K562 (cell line): Measurements from ENCODE around the gene PPFIBP2. TPM values are rescaled to one million over a fixed set of nuclear protein-coding genes. Genes with fewer than 3 reads are reported as not detected.
A peak's percentile ranks its signal among the peaks of the same experiment; 100 is the strongest.

Experiments
- CEBPG ChIP-seq, 3 experiments: fragments of 200-800 bp in 1 of 3; sonication (Bioruptor generic) in 1 of 3; sonication (generic) in 1 of 3; formaldehyde crosslinking in 1 of 3; IDR thresholded peaks in 2 of 3; conservative IDR thresholded peaks in 1 of 3; 2 replicates each; pipeline versions ENCODE4 v1.6.1 to v1.8.0; 2016 to 2022; ENCODE audit warnings: missing compliant biosample characterization in 2 of 3, missing genetic modification characterization in 2 of 3, mild to moderate bottlenecking in 1 of 3, missing genetic modification reagents in 1 of 3
- CREBBP ChIP-seq: IDR thresholded peaks from one replicate; pipeline ENCODE4 v1.6.1; 2012; ENCODE audit warnings: low read depth, mild to moderate bottlenecking, control low read depth, inconsistent platforms, low read length
- ELF1 ChIP-seq: fragments of 200-800 bp; sonication (Bioruptor generic); IDR thresholded peaks from 2 replicates; pipeline ENCODE4 v1.6.1; 2016; ENCODE audit warnings: missing genetic modification characterization, missing compliant biosample characterization
- HLTF ChIP-seq: fragments of 450-650 bp; IDR thresholded peaks from 2 replicates; pipeline ENCODE4 v1.6.1; 2016
- HMG20A ChIP-seq: fragments of 450-650 bp; formaldehyde crosslinking; conservative IDR thresholded peaks from 2 replicates; pipeline ENCODE4 v1.4.0; 2020; ENCODE audit warnings: mild to moderate bottlenecking, mixed read lengths
- MNT ChIP-seq, 2 experiments: fragments of 450-650 bp; conservative IDR thresholded peaks; 2 replicates each; pipeline ENCODE4 v1.6.1; 2017; ENCODE audit warnings: mild to moderate bottlenecking in 2 of 2, moderate library complexity in 2 of 2
- MYNN ChIP-seq, 2 experiments: sonication (generic); formaldehyde crosslinking in 1 of 2; IDR thresholded peaks; 2 replicates each; pipeline versions ENCODE4 v1.5.0 to v1.6.1; 2016 to 2020; ENCODE audit warnings: antibody characterized with exemption in 1 of 2, missing genetic modification reagents in 1 of 2
- PHF8 ChIP-seq: fragments of 200-600 bp; sonication (generic); IDR thresholded peaks from 2 replicates; pipeline ENCODE4 v1.6.1; 2012; ENCODE audit warnings: mixed run types, mild to moderate bottlenecking, inconsistent platforms, low read length, moderate library complexity, borderline replicate concordance
- RBFOX2 ChIP-seq: fragments of 200-400 bp; formaldehyde crosslinking; IDR thresholded peaks from 2 replicates; pipeline ENCODE4 v1.6.1; 2017; ENCODE audit warnings: low read depth, mild to moderate bottlenecking, low read length, moderate library complexity
- SMARCB1 ChIP-seq: IDR thresholded peaks from 2 replicates; pipeline ENCODE4 v1.6.1; 2011; ENCODE audit warnings: improper control_type of control experiment, low read depth; ENCODE audit not compliant: insufficient read length
- TAF1 ChIP-seq: IDR thresholded peaks from 2 replicates; pipeline ENCODE4 v1.6.1; 2011; ENCODE audit warnings: mild to moderate bottlenecking, low read length, moderate library complexity; ENCODE audit not compliant: insufficient read depth, control insufficient read depth, severe bottlenecking; ENCODE audit errors: extremely low read depth
- ZBTB1 ChIP-seq: sonication (generic); formaldehyde crosslinking; IDR thresholded peaks from 2 replicates; pipeline ENCODE4 v1.8.1; 2023; ENCODE audit warnings: missing genetic modification reagents, low read depth, mild to moderate bottlenecking, borderline replicate concordance
- ZNF174 ChIP-seq: fragments of 250-450 bp; sonication (Bioruptor Pico); IDR thresholded peaks from 2 replicates; pipeline ENCODE4 v1.4.0; 2020; ENCODE audit warnings: mild to moderate bottlenecking
- ZNF277 ChIP-seq: fragments of 250-450 bp; sonication (Bioruptor Pico); IDR thresholded peaks from 2 replicates; pipeline ENCODE4 v1.8.0; 2022; ENCODE audit warnings: inconsistent platforms, mild to moderate bottlenecking, moderate library complexity, borderline replicate concordance
- ZNF3 ChIP-seq: fragments of 250-450 bp; sonication (Bioruptor Pico); IDR thresholded peaks from 2 replicates; pipeline ENCODE4 v1.5.0; 2021; ENCODE audit warnings: mild to moderate bottlenecking, moderate library complexity
- ZNF324 ChIP-seq: fragments of 250-450 bp; sonication (Bioruptor Pico); IDR thresholded peaks from 2 replicates; pipeline ENCODE4 v1.4.0; 2020; ENCODE audit warnings: mild to moderate bottlenecking
- ZNF695 ChIP-seq: fragments of 450-650 bp; formaldehyde crosslinking; IDR thresholded peaks from 2 replicates; pipeline ENCODE4 v1.4.0; 2020; ENCODE audit warnings: mild to moderate bottlenecking, moderate library complexity
- ZSCAN29 ChIP-seq: fragments of 450-650 bp; IDR thresholded peaks from 2 replicates; pipeline ENCODE4 v1.6.1; 2017
- polyA plus RNA-seq, 8 experiments: library from polyadenylated mRNA; depleted of rRNA in 4 of 8; stranded (reverse) in 5 of 8; unstranded in 3 of 8; fragments of >200 nt; fragmentation: Nextera tagmentation in 2 of 8; fragmentation: Illumina TruSeq in 1 of 8; extraction: Ambion mirVana in 2 of 8; extraction: Trizol in 1 of 8; gene quantifications; 2 replicates each; pipeline versions ENCODE4 v1.2.1 to v1.2.3, GENCODE V29; 2011 to 2014; ENCODE audit warnings: inconsistent platforms in 1 of 8, missing spikeins in 1 of 8
- total RNA-seq, 7 experiments: library from RNA; depleted of rRNA in 6 of 7; stranded (reverse); fragments of >200 nt in 6 of 7; fragmentation: Illumina TruSeq in 2 of 7; extraction: Trizol in 2 of 7; gene quantifications; 2 replicates each; pipeline versions ENCODE4 v1.2.1 to v1.2.3, GENCODE V29; 2011 to 2021; ENCODE audit warnings: low replicate concordance in 1 of 7
- TF ChIP-seq, protein P1 (sequence below): sonication (generic); formaldehyde crosslinking; IDR thresholded peaks from 2 replicates; pipeline ENCODE4 v1.8.0; 2023; ENCODE audit warnings: missing genetic modification reagents, mild to moderate bottlenecking, borderline replicate concordance

The PPFIBP2 gene
- total and polyA plus RNA-seq, 9 of the 15 experiments (the other 6 are each of a cell fraction or from before 2014, with no cell fraction given): 0.18 to 3.4 (median 1.2) TPM

DNA sequence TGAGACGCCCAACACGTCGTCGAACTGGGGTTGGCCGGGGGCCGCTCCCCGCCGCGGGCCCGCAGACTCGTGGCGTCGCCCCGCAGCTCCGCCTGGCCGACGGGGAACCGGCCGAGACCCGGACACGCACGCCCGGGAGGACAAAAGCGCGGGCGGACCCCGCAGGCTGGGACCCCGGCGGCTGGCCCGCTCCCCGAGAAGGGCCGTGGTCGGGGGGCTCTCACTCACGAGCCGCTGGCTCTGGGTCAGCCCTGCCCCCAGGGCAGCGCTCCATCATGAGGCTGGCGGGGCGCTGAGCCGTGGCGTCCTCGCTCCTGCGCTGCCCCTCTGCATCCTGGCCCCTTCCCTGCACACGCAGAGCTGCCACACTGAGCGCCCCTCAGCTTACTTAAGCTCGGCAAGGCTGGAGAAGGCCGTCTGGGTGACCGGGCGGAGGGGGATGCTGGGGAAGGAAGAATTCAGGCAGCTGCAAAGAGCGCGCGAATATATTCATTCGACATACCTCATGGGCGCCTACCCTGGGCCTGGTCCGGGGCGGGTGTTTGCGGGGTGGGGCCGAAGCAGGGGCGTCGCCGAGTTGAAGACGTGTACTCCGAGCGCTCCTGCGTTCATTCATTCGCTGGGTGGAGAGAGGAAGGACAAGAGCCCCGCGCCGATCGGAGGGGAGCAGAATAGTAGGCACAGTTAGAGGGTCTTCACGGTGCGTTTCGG is 160.1 kb downstream of the PPFIBP2 start (continued):
- TF ChIP-seq PHF8: peak; percentile 14; the same call in 1 of the 2 replicates
- TF ChIP-seq CEBPG (CRISPR knock-in tag; IDR thresholded peaks at IDR 0.05): no peak
- TF ChIP-seq CEBPG (tag; conservative IDR thresholded peaks at IDR 0.05 in 1 of 2, IDR thresholded peaks at IDR 0.05 in 1 of 2): no peak
- TF ChIP-seq RBFOX2: peak; percentile 77
- no peak for TF ChIP-seq HLTF
- no peak for TF ChIP-seq CREBBP
- TF ChIP-seq, protein P1, sequence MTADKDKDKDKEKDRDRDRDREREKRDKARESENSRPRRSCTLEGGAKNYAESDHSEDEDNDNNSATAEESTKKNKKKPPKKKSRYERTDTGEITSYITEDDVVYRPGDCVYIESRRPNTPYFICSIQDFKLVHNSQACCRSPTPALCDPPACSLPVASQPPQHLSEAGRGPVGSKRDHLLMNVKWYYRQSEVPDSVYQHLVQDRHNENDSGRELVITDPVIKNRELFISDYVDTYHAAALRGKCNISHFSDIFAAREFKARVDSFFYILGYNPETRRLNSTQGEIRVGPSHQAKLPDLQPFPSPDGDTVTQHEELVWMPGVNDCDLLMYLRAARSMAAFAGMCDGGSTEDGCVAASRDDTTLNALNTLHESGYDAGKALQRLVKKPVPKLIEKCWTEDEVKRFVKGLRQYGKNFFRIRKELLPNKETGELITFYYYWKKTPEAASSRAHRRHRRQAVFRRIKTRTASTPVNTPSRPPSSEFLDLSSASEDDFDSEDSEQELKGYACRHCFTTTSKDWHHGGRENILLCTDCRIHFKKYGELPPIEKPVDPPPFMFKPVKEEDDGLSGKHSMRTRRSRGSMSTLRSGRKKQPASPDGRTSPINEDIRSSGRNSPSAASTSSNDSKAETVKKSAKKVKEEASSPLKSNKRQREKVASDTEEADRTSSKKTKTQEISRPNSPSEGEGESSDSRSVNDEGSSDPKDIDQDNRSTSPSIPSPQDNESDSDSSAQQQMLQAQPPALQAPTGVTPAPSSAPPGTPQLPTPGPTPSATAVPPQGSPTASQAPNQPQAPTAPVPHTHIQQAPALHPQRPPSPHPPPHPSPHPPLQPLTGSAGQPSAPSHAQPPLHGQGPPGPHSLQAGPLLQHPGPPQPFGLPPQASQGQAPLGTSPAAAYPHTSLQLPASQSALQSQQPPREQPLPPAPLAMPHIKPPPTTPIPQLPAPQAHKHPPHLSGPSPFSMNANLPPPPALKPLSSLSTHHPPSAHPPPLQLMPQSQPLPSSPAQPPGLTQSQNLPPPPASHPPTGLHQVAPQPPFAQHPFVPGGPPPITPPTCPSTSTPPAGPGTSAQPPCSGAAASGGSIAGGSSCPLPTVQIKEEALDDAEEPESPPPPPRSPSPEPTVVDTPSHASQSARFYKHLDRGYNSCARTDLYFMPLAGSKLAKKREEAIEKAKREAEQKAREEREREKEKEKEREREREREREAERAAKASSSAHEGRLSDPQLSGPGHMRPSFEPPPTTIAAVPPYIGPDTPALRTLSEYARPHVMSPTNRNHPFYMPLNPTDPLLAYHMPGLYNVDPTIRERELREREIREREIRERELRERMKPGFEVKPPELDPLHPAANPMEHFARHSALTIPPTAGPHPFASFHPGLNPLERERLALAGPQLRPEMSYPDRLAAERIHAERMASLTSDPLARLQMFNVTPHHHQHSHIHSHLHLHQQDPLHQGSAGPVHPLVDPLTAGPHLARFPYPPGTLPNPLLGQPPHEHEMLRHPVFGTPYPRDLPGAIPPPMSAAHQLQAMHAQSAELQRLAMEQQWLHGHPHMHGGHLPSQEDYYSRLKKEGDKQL (CRISPR knock-in tag): no peak
- no peak for TF ChIP-seq ZSCAN29
- TF ChIP-seq ZNF174 (CRISPR knock-in tag): no peak
- peak; percentile 44; the same call in 1 of the 2 replicates for TF ChIP-seq ZBTB1 (CRISPR knock-in tag)
- no peak for TF ChIP-seq ZNF695 (CRISPR knock-in tag)
- TF ChIP-seq ZNF3 (CRISPR knock-in tag): no peak
- TF ChIP-seq MNT (conservative IDR thresholded peaks at IDR 0.05): no peak
- no peak for TF ChIP-seq HMG20A (CRISPR knock-in tag)
- no peak for TF ChIP-seq ELF1
- TF ChIP-seq SMARCB1: no peak
- no peak for TF ChIP-seq ZNF277 (CRISPR knock-in tag)
- no peak for TF ChIP-seq MYNN (IDR thresholded peaks at IDR 0.05)
- TF ChIP-seq MYNN (CRISPR knock-in tag; IDR thresholded peaks at IDR 0.05): no peak
- TF ChIP-seq TAF1: peak; percentile 43
- TF ChIP-seq ZNF324: no peak
